Measurements from ENCODE around the gene SCAMP3. TPM values are rescaled to one million over a fixed set of nuclear protein-coding genes. Genes with fewer than 3 reads are reported as not detected.

The SCAMP3 gene
- total RNA-seq, 1 experiment from 2014 or later = 80.6 TPM

GRCh38 chr1:155254228-155254713 lies 7.9 kb downstream of the SCAMP3 start:
- CTCF ChIA-PET = interaction anchor here (0.7 to 10.0 kb wide), 4 partner anchors 13 to 533 kb away, joined by 3 to 238 read pairs (median 30); partner anchors contain the start of genes CLK2, HCN3, MTX1 and THBS3
- POLR2A ChIA-PET = interaction anchor here (0.9 to 7.5 kb wide), 6 partner anchors 7 to 309 kb away, joined by 3 to 45 read pairs (median 8); partner anchors contain the start of genes CLK2, KRTCAP2 and SCAMP3

DNA sequence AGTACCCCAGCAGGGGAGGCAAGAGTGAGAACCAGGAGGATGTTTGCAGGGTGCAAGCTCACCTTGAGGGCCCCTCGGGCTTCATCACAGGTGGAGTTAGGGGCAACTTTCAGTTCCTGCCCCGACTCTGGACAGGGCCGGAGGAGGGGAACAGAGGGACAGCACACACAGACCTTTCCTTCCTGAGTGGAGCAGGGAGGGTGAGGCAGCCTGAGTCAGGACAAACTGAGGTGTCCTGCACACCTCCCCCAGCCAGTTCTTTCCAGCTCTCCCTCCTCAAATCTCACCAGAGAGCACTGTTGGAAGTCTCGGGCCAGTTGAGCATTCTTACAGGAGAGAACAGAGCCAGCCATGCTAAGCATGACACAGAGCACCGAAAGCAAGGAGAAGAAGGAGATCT lies 8.4 kb downstream of the SCAMP3 start:
- Mint-ChIP-seq H3K9me3 (ENCODE audit: unreplicated experiment) (no peaks in the 10 kb centered on the region), H3K4me3 (ENCODE audit: unreplicated experiment) (peak overlapping the region; percentile 84), H3K27ac (ENCODE audit: low read depth, unreplicated experiment) (peak overlapping the region; percentile 35), H3K36me3 (ENCODE audit: insufficient read depth, unreplicated experiment) (peaks cover 24% of the 10 kb centered on the region), H3K27me3 (ENCODE audit: insufficient read depth, unreplicated experiment) (no peaks in the 10 kb centered on the region), H3K4me1 (ENCODE audit: insufficient read depth, unreplicated experiment) (peaks cover 28% of the 10 kb centered on the region)
- DNase-seq (ENCODE audit: unreplicated experiment) = no peak
- CTCF ChIA-PET = interaction anchor here (0.7 to 10.0 kb wide), 4 partner anchors 16 to 533 kb away, joined by 3 to 238 read pairs (median 30); partner anchors contain the start of genes CLK2, HCN3, MTX1 and THBS3
- intact Hi-C loops (cut with micrococcal nuclease) = no loop called here
- no TSS peak for BruUV-seq (replicated peaks)
- TF ChIP-seq, protein P1, sequence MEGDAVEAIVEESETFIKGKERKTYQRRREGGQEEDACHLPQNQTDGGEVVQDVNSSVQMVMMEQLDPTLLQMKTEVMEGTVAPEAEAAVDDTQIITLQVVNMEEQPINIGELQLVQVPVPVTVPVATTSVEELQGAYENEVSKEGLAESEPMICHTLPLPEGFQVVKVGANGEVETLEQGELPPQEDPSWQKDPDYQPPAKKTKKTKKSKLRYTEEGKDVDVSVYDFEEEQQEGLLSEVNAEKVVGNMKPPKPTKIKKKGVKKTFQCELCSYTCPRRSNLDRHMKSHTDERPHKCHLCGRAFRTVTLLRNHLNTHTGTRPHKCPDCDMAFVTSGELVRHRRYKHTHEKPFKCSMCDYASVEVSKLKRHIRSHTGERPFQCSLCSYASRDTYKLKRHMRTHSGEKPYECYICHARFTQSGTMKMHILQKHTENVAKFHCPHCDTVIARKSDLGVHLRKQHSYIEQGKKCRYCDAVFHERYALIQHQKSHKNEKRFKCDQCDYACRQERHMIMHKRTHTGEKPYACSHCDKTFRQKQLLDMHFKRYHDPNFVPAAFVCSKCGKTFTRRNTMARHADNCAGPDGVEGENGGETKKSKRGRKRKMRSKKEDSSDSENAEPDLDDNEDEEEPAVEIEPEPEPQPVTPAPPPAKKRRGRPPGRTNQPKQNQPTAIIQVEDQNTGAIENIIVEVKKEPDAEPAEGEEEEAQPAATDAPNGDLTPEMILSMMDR (IDR thresholded peaks at IDR 0.05; ENCODE audit: unreplicated experiment) = no peak
- POLR2A ChIA-PET = interaction anchor here (1.0 to 7.5 kb wide), 5 partner anchors 8 to 310 kb away, joined by 3 to 45 read pairs (median 9); partner anchors contain the start of genes CLK2 and SCAMP3

More at GRCh38 chr1:155254228-155254713, 7.9 kb downstream of the SCAMP3 start:
- no TSS peak for BruUV-seq (replicated peaks)
- Mint-ChIP-seq H3K27me3 (ENCODE audit: insufficient read depth, unreplicated experiment) (no peaks in the 10 kb centered on the region), H3K36me3 (ENCODE audit: insufficient read depth, unreplicated experiment) (peaks cover 29% of the 10 kb centered on the region), H3K27ac (ENCODE audit: low read depth, unreplicated experiment) (peak overlapping the region; percentile 35), H3K4me1 (ENCODE audit: insufficient read depth, unreplicated experiment) (peaks cover 28% of the 10 kb centered on the region), H3K9me3 (ENCODE audit: unreplicated experiment) (no peaks in the 10 kb centered on the region), H3K4me3 (ENCODE audit: unreplicated experiment) (peak overlapping the region; percentile 84)
- DNase-seq (ENCODE audit: unreplicated experiment) = no peak
- TF ChIP-seq, protein P1 (IDR thresholded peaks at IDR 0.05; ENCODE audit: unreplicated experiment) = no peak
- intact Hi-C loops (cut with micrococcal nuclease) = no loop called here

GRCh38 chr1:155253208-155253607 lies 9.0 kb downstream of the SCAMP3 start:
- DNase-seq (ENCODE audit: unreplicated experiment) = no peak
- intact Hi-C loops (cut with micrococcal nuclease) = no loop called here
- no peaks in the 10 kb centered on the region for H3K27me3 Mint-ChIP-seq (ENCODE audit: insufficient read depth, unreplicated experiment)
- ChIA-PET CTCF (interaction anchor here (0.7 to 10.0 kb wide), 5 partner anchors 12 to 287 kb away, joined by 4 to 238 read pairs (median 86); partner anchors contain the start of genes CLK2, HCN3, MTX1 and RUSC1), POLR2A (interaction anchor here (1.1 to 7.5 kb wide), 5 partner anchors 8 to 71 kb away, joined by 9 to 45 read pairs (median 20); partner anchors contain the start of genes CLK2 and SCAMP3)
- no TSS peak for BruUV-seq (replicated peaks)
- H3K4me3 Mint-ChIP-seq (ENCODE audit: unreplicated experiment) = peak overlapping the region; percentile 84
- no peak overlapping the region for H3K27ac Mint-ChIP-seq (ENCODE audit: low read depth, unreplicated experiment)
- H3K9me3 Mint-ChIP-seq (ENCODE audit: unreplicated experiment) = no peaks in the 10 kb centered on the region
- TF ChIP-seq, protein P1 (IDR thresholded peaks at IDR 0.05; ENCODE audit: unreplicated experiment) = peak; percentile 7
- H3K36me3 Mint-ChIP-seq (ENCODE audit: insufficient read depth, unreplicated experiment) = peaks cover 19% of the 10 kb centered on the region
- H3K4me1 Mint-ChIP-seq (ENCODE audit: insufficient read depth, unreplicated experiment) = peaks cover 28% of the 10 kb centered on the region

DNA sequence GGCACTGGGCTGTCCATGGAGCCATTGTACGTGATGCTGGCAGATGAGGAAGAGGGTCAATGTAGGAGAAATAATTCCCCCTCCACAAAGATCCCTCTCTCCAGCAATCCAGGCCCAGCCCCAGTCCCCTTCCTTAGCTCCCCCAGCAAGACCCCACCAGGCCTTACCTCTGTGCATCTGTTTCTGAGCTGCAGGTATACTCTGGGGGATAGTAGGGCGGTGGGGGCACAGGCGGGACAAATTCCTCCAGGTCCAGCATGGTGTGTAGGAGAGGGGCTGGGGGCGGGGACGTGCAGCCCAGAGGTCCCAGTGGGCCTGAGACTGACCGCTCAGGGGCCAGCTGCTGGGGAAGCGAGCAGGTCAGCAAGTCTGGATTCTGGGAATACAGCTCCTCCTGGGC lies 10.6 kb downstream of the SCAMP3 start:
- TF ChIP-seq, protein P1 (IDR thresholded peaks at IDR 0.05; ENCODE audit: unreplicated experiment) = no peak
- Mint-ChIP-seq H3K27me3 (ENCODE audit: insufficient read depth, unreplicated experiment) (no peaks in the 10 kb centered on the region), H3K27ac (ENCODE audit: low read depth, unreplicated experiment) (peak overlapping the region; percentile 44), H3K9me3 (ENCODE audit: unreplicated experiment) (no peaks in the 10 kb centered on the region), H3K4me1 (ENCODE audit: insufficient read depth, unreplicated experiment) (peaks cover 24% of the 10 kb centered on the region), H3K36me3 (ENCODE audit: insufficient read depth, unreplicated experiment) (peaks cover 6% of the 10 kb centered on the region), H3K4me3 (ENCODE audit: unreplicated experiment) (no peak overlapping the region)
- no peak for DNase-seq (ENCODE audit: unreplicated experiment)
- no TSS peak for BruUV-seq (replicated peaks)
- intact Hi-C loops (cut with micrococcal nuclease) = loop anchor here (2.0 kb wide), 1 partner anchor 71 kb away; no protein-coding TSS in a partner anchor
- ChIA-PET CTCF (interaction anchor here (0.6 to 10.0 kb wide), 63 partner anchors 8 to 953 kb away, joined by 3 to 238 read pairs (median 5); partner anchors contain the start of genes CLK2, FDPS, HCN3 and KRTCAP2), POLR2A (interaction anchor here (0.6 to 7.5 kb wide), 12 partner anchors 10 to 399 kb away, joined by 3 to 45 read pairs (median 4); partner anchors contain the start of genes CLK2, MTX1 and SCAMP3)
